GM18868 (cell line): Measurements from ENCODE around the gene SRSF10.
"Not testable (repeated sequence)": the region's sequence is repeated elsewhere in the genome, so short reads cannot be mapped to it uniquely, and the experiment has no call there.

Source experiments
- ATAC-seq: cut with Tn5 transposase; IDR thresholded peaks from one replicate; pipeline ENCODE4 v1.9.1; 2021; ENCODE audit warnings: mild to moderate bottlenecking, moderate library complexity; ENCODE audit not compliant: unreplicated experiment

Gene SRSF10

DNA sequence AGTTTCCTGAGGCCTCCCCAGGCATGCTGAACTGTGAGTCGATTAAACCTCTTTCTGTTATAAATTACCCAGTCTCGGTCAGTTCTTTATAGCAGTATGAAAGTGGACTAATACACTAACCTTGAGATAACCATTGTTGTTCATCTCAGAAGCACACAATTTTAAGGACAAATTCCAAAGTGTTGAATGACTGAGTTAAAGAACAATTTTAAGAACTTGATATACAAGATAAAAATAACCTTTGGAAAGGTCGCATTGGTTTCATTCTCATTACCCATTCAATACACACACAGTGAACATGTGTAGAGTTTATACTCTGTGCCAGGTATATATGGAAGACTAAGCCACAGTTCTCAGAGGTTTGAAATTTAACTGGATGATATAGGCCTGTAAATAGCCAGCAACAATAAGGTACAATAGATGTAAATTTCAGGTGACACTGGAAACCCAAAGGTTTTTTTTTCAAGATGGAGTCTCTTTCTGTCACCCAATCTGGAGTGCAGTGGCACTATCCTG is 19.1 kb upstream of the SRSF10 start:
- no peak for ATAC-seq

DNA sequence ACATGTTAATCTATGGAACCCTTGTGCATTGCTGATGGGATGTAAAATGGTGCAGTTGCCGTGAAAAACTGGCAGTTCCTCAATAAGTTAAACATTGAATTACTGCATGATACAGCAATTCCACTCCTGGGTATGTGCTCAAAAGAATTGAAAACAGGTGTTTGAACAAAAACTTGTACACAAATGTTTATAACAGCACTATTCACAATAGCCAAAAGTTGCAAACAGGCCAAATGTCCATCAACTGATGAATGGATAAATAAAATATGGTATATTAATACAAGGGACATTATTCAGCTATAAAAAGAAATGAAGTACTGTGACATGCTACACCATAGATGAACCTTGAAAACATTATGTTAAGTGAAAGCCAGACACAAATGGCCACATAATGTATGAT is 17.7 kb upstream of the SRSF10 start:
- ATAC-seq: no peak

DNA sequence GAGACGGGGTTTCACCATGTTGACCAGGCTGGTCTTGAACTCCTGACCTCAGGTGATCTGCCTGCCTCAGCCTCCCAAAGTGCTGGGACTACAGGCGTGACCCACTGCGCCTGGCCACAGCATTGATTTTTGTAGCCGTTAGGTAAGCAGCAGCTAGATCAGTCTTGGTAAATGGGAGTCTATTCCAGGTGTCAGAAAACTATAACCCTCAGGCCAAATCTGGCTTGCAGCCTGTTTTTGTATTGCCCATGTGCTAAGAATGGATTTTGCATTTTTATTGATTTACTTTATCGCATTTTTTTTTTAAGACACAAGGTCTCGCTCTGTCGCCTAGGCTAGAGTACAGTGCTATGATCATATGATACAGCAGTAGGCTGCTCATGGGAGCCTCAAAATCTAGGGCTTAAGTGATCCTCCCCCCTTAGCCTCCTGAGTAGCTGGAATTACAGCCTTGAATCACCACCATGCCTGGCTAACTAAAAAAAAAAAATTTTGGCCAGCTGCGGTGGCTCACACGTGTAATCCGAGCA is 16.6 kb upstream of the SRSF10 start:
- no peak for ATAC-seq

DNA sequence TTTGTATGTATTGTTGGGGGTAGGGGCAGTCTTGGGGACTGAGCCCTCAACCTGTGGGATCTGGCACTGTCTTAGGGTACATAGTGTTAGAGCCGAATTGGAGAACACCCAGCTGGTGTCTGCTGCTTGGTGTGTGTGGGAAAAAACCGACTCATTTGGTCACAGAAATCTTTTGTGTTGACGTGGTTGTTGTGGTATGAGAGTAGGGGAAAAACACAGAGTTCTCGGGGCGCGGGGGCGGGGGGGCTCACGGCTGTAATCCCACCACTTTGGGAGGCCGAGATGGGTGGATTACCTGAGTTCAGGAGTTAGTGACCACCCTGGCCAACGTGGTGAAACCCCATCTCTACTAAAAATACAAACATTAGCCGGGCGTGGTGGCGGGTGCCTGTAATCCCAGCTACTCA is 15.3 kb upstream of the SRSF10 start:
- ATAC-seq: no peak

DNA sequence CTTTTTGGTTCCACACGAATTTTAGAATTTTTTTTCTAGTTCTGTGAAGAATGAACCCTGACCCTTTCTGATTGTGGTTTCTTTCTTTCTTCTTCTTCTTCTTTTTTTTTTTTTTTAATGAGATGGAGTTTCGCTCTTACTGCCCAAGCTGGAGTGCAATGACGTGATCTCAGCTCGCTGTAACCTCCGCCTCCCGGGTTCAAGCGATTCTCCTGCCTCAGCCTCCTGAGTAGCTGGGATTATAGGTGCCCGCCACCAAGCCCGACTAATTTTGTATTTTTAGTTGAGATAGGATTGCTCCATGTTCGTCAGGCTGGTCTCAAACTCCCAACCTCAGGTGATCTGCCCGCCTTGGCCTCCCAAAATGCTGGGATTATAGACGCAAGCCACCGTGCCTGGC is 11.9 kb upstream of the SRSF10 start:
- not testable (repeated sequence) for ATAC-seq

DNA sequence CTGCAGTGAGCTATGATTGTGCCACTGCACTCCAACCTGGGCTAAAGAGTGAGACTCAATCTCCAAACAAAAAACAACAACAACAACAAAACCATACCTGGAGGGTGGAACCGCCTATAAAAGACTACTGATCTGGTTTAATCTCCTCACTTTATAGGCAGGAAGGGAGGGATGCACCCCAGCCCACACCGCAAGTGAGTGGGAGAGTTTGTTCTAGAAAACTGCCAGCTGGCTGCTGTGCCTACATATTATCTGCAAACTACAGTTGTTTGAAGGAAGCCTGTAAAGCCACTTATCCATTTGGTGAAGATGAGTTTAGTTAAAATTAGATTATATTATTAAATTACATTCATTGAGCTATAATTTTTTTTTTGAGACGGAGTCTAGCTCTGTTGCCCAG is 9.1 kb upstream of the SRSF10 start:
- no peak for ATAC-seq

DNA sequence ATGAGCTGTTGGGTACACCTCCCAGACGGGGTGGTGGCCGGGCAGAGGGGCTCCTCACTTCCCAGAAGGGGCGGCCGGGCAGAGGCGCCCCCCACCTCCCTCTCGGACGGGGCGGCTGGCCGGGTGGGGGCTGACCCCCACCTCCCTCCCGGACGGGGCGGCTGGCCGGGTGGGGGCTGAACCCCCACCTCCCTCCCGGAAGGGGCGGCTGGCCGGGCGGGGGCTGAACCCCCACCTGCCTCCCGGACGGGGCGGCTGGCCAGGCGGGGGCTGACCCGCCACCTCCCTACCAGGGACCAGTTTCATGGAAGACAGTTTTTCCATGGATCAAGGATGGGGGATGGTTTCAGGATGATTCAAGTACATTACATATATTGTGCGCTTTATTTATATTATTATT is 6.9 kb upstream of the SRSF10 start:
- ATAC-seq: not testable (repeated sequence)

DNA sequence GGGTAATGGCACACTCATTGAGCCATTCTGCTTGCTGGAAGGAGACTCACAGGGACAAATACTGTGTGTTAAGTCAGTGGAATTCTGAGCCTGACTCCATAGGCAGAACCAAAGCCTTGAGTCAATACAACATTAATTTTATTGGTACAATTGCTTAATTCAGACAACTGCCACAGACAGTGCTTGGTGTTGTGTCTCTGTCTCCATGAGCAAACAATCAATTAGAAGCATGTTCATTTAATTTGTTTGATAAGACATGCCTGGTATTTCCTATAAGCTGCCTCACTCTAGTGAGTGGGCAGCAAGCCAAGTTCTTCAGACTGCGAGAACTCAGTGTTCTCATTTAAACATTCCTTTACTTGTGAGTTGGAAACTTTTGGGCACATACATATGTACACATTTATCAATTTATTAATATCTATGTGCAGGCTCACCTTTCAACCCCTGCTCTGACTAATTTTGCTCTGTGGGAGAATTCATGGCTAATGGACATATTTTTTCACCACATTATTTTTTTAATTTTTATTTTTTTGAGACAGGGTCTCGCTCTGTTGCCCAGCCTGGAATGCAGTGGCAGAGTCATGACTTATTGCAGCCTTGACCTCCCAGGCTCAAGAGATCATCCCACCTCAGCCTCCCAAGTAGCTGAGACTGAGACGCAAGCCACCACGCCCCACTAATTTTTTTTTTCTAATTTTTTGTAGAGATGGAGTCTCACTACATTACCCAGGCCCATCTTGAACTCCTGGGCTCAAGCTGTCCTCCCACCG is 4.5 kb upstream of the SRSF10 start:
- ATAC-seq: no peak

DNA sequence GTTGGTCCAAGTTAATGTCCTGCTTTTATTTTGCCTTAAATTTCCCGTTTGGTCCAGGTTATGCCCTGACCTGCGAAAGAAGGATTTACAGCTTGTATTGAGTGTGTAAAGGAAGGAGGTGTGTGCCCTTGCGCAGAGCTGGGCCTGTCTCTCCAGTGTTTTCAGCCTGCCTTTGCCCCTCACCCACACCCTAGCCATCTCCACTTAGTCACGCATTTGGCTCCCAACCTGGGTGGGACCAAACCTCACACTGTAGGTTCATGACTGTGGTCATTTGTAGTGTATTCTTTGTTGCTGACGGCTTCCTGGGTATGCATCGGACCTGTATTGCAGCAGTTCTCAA is 572 bp upstream of the SRSF10 start:
- ATAC-seq: no peak

DNA sequence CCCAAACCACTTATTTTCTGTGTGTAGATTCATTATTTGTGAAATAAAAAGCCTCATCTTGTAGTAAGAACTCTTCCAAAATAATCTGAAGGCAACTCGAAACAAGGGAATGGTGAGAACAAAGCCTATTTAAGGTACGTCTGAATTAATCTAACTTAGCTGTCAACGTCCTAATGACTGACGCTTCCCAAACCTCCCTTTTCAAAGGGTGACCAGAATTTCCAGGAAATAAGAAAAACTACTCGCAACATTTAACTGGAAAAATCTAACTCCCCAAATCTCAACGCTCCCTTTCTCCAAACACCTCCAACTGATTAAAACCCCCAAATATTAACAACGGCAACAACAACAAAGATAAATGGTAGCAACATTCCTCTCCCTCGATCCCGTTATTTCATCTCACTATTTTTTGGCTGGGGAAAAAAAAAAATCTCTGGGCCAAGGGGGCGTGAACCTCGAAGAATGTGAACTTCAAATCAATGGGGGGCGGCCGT is 693 bp downstream of the SRSF10 start:
- no peak for ATAC-seq

DNA sequence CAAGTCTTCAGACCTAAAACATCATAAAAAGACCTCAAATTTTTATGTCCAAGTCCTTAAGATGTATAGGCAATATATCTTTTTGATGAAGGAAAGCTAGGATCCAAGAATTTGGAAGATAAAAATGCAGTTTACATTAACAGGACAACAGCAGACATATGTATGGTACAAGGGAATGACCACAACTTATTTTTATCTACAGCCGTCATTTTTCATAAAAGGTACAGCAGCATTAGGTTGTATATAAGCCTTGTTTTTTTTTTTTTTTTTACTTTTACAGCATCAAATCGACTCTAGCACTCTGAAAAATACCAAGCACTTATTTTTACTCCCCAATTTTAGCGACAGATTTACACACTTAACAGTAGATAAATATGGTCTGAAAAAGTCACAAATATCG is 1.3 kb downstream of the SRSF10 start:
- no peak for ATAC-seq

DNA sequence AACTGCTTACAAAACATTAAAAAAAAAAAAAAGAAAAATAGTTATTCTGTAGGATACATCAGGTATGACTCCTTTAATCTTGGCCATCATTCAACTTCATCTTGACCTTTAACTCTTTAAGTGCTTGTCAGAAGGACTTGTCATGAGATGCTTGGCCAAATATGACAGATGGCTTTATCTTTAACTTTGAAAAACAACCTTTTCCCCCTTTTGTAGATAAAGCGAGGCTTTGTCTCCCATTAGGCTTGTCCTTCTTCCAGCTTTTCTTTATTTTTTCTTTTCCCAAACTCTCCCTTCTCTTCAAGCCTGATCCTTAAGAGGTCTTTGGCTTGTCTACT is 2.3 kb downstream of the SRSF10 start:
- ATAC-seq: no peak

DNA sequence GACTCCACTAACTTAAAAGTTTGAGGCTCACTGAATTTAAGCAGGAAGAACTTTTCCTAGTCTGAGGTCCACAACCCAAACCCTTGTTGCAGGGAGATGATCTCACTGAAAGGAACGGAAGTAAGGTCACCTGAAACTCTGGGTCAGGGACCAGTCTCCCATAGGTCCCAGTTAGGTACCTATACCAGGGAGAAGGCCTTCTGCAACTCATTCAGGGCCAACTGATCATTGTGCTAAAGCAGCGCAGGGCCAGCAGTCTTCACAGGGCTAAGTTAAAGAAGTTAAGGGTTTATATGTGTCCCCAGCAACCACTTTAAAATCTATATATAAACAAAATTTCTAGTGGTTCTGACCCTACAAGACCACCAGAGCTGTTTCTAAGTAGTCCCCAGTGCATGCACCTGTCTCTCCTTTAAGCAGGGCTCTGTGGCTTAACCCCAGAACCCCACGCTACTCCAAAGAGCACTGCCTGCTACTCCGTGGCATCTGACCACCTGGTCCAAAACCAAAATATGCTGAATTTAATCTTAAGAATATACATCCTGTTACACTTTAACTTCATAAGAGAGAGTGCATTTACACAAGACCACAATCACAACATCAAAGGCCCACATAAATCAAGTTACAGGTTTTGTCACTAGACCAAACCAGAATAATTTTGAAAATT is 2.8 kb downstream of the SRSF10 start:
- no peak for ATAC-seq

DNA sequence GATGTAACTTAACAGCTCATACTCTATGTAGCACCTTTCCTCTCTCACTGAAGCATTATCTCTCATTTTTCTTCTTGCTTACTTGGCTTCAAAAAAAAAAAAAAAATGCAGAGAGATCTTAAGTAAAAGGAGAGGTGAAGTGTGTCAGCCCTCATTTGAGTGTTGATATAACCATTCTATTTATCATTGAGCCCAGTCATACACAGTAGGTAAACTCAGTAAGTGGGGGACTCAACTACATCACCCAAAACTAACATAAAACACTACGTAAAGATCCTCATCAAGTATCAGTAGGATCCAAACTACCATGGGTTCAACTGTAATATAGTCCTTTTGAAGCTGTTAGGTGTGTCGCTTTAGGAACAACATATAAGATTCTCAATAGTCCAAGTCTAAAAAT is 12.3 kb downstream of the SRSF10 start:
- no peak for ATAC-seq

DNA sequence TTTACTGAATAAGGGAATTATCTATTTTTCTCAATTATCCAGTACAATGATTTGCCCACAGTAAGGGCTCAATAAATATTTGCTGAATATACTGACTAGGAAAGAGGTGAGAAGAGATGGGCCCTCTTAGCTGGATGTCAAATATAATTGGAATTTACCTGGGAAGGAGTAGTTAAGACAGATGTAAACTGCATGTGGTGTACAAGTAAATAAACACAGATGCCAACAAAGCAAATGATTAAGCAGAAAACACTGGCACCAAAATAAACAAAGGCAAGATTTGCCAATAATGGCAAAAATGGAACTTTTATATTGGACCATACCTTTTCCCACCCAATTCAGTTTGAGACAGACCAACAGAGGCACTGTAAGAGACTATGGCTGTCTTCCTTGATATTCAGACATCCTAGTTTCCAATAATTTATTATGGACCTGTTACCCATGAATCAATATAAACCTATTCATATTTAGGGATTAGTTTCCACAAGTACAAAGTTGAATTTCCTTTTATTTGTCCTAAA is 13.1 kb downstream of the SRSF10 start:
- ATAC-seq: no peak

DNA sequence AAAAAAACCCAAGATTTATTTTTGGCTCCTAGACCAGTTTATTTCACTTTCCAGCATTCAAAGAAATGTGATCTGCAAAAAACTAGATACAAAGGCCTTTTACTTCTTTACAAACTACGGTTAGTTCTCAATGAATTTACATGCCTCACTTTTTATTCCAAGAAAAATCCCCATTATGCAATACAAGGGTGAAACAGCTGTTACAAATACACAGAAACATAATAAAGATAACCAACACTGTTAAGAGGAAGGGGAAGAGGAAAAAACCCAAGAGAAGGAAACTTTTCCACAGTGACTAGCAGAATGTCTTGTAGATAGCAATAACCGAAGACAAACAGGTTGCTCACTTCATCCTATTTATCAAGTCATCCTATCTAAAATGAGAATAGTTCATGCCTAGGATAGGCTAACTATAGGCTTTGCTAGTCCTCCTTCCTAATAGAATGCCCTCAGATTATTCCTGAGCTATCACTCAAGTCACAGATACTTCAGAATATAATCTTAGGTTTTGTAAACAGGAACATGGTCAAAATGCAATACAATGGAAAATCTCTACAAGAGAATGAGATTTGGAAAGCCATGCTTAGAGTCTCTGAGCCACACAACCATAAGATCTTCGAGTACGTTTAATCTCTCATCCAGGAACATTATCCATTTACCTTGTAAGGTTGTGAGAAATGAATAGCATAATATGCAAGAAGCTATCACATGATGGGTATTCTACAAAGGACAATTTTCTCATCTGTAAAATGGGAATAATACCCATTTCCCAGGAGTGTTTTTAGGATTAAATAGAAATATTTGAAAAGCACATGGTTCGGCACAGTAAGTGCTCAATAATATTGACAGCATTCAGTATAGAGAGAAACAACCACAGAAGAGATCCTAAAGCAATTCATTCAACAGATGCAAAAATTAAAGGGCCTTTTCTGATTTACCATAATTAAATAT is 15.1 kb downstream of the SRSF10 start:
- ATAC-seq: no peak

DNA sequence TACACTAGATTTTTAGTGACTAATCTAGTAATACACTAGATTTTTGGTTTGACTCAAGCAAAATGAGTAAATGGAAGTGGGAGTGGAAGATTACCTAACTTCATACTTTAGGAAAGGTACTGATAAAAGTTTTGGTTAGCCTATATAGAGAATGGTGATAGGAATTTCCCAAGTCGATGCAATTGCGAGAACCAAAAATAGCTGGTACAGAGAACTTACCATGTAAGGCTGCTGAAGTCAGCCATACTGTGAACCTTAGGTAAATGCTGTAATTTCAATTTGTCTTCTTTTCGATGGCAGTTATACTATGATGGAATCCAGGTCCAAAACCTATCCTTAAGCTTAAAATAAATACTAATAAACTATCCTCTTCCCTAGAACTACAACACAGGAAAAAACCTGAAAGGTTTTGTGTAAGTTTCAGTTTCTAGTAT is 15.9 kb downstream of the SRSF10 start:
- ATAC-seq: no peak

DNA sequence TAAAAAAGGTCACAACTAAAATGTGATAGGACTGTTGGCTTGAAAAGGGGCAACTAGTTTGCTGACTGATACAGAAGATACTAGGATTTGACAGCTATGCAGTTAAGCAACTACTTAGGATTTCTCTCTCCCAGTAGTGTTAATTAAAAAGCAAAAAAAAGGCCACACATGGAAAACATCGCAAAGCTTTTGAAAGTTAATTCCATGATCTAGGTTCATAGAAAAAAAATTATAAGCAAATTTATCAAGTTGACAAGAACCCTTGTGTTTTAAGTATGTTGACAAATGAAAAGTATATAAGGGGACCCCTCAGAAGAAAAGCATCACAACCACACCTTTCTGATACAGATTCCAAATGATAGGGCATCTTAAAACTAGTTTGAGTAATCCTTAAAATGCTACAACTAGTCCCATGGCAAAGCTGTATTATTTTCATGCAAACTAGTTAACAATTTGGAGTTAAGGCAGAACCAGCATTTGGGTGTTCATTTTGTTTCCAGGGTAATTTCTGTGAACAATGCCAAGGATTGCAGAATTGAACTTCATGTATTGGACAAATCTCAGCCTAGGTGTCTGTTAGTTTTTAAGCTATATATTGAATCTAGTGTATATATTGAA is 16.4 kb downstream of the SRSF10 start:
- no peak for ATAC-seq

DNA sequence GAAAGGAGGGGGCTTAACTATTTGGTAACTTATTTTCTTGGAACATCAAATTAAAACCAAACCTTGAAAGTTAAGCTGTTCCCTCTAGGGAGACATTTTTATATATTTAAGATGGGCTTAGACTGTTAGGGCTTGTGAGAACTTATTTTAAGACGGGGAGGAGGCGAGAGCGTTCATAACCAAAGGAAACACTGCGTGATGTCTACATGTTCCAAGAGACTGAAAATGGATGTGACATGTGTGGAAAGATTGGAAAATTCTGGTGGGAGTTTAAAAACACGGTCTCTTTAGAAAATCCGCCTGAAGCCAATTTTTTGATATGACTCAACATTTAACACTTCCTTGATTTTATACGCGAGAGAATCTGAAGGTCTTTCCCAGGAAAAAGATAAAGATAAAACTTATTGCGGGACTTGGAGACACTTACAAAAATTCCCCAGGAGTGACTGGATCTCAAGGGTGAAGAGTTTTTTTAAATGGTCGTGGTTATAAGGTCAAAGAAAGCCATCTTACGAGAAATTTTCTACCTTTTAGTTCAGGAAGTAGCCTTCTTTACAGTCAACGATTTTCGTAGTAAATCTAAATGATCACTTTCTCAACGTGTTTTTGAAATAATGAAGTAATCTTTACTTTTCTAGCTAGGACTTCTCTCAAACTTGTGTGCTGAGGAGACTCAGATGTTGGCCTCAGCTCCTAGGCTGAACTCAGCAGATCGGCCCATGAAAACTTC is 19.7 kb downstream of the SRSF10 start:
- ATAC-seq: no peak
